22Rv1 (cell line): Measurements from ENCODE around the gene FHOD3.

Experiments
- ZFX ChIP-seq: fragments of 450-650 bp; IDR thresholded peaks from 2 replicates; pipeline ENCODE4 v1.6.1; 2017; ENCODE audit warnings: antibody characterized with exemption, borderline replicate concordance
- TF ChIP-seq, protein P1 (sequence below): fragments of 450-650 bp; IDR thresholded peaks from 2 replicates; pipeline ENCODE4 v1.5.1; 2017; ENCODE audit warnings: mild to moderate bottlenecking

DNA sequence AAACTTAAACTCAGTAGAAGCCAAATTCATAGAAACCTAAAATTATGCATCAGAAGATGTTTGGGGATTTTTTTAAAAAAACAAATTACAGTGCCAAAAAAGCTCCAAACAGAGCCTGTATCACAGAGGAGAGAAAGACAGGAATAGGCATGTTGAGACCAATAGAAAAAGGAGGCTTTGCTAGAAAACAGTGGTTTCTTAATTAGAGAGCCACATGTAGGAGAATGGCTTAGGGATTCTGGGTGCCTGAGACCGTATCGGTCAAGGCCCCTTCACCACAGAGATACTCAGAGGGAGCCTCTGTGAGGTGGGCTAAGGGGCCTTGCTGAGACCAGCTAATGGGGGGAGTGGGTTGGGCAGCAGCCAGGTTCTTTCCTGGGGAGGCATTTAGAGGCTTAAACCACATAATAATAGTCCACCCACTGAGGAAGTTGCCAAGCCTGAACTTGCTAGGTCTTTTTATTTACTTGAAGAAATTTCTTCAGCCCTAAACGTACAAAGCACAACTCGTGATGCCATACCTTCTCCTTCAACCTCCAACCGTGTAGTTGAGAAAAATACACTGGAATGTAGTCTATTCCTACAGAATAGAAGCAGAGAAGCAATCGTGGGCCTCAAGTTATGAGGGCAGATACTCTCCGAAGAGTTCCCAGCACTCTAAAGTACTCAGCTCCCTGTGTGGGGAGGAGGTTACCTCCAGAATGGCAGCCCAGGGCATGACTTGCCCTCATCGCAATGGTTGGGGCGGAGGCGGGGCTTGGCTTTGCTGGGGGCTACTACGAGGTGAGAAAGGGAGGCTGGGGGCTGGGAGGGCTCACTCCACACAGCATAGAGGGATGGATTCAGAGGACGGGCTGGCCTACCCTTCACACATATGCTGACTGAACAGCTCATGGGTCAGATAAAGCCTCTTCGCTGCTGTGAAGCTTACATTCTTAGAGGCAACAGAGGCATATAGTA lies 293.4 kb downstream of the FHOD3 start:
- TF ChIP-seq, protein P1, sequence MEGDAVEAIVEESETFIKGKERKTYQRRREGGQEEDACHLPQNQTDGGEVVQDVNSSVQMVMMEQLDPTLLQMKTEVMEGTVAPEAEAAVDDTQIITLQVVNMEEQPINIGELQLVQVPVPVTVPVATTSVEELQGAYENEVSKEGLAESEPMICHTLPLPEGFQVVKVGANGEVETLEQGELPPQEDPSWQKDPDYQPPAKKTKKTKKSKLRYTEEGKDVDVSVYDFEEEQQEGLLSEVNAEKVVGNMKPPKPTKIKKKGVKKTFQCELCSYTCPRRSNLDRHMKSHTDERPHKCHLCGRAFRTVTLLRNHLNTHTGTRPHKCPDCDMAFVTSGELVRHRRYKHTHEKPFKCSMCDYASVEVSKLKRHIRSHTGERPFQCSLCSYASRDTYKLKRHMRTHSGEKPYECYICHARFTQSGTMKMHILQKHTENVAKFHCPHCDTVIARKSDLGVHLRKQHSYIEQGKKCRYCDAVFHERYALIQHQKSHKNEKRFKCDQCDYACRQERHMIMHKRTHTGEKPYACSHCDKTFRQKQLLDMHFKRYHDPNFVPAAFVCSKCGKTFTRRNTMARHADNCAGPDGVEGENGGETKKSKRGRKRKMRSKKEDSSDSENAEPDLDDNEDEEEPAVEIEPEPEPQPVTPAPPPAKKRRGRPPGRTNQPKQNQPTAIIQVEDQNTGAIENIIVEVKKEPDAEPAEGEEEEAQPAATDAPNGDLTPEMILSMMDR, result no peak
- TF ChIP-seq ZFX, result no peak
